Measurements from ENCODE around the gene C19orf12.

The C19orf12 gene

GRCh38 chr19:29681422-29682235 is 33.4 kb downstream of the C19orf12 start:
- CTCF ChIA-PET: interaction anchor here (1.0 to 2.5 kb wide), 5 partner anchors 9 to 71 kb away, joined by 3 to 11 read pairs (median 5); partner anchors contain the start of gene PLEKHF1
- Mint-ChIP-seq H3K36me3 (peaks cover 23% of the 10 kb centered on the region), H3K27ac (peak overlapping the region; percentile 87), H3K9me3 (no peaks in the 10 kb centered on the region), H3K4me3 (no peak overlapping the region), H3K27me3 (peaks cover 3% of the 10 kb centered on the region), H3K4me1 (peaks cover 62% of the 10 kb centered on the region)
- DNase-seq: no peak

- H3K4me3 Mint-ChIP-seq: peak overlapping the region; percentile 35
- peaks cover 65% of the 10 kb centered on the region for H3K4me1 Mint-ChIP-seq
- no peaks in the 10 kb centered on the region for H3K9me3 Mint-ChIP-seq
- CTCF ChIA-PET: interaction anchor here (1.1 to 2.5 kb wide), 4 partner anchors 9 to 71 kb away, joined by 4 to 11 read pairs (median 8); no protein-coding TSS in a partner anchor
- peaks cover 29% of the 10 kb centered on the region for H3K36me3 Mint-ChIP-seq
- H3K27me3 Mint-ChIP-seq: peaks cover 3% of the 10 kb centered on the region
- peak overlapping the region; percentile 87 for H3K27ac Mint-ChIP-seq
- DNase-seq: no peak
Observed at GRCh38 chr19:29680937-29681336, 34.1 kb downstream of the C19orf12 start.

- peaks cover 3% of the 10 kb centered on the region for H3K27me3 Mint-ChIP-seq
- peaks cover 32% of the 10 kb centered on the region for H3K36me3 Mint-ChIP-seq
- H3K4me1 Mint-ChIP-seq: peaks cover 70% of the 10 kb centered on the region
- DNase-seq: peak; percentile 89
- peak overlapping the region; percentile 35 for H3K4me3 Mint-ChIP-seq
- peak overlapping the region; percentile 87 for H3K27ac Mint-ChIP-seq
- no peaks in the 10 kb centered on the region for H3K9me3 Mint-ChIP-seq
- CTCF ChIA-PET: interaction anchor here (1.2 to 5.2 kb wide), 5 partner anchors 9 to 70 kb away, joined by 3 to 33 read pairs (median 10); partner anchors contain the start of gene PLEKHF1
Observed at GRCh38 chr19:29680447-29680846, 34.6 kb downstream of the C19orf12 start.

GRCh38 chr19:29679598-29680210 is 35.4 kb downstream of the C19orf12 start:
- H3K9me3 Mint-ChIP-seq: no peaks in the 10 kb centered on the region
- CTCF ChIA-PET: interaction anchor here (1.2 to 5.2 kb wide), 3 partner anchors 11 to 36 kb away, joined by 3 to 33 read pairs (median 4); partner anchors contain the start of gene PLEKHF1
- no peaks in the 10 kb centered on the region for H3K27me3 Mint-ChIP-seq
- H3K27ac Mint-ChIP-seq: peak overlapping the region; percentile 86
- DNase-seq: peak; percentile 16
- H3K4me1 Mint-ChIP-seq: peaks cover 77% of the 10 kb centered on the region
- H3K4me3 Mint-ChIP-seq: peak overlapping the region; percentile 45
- H3K36me3 Mint-ChIP-seq: peaks cover 35% of the 10 kb centered on the region

GRCh38 chr19:29678484-29679106 is 36.5 kb downstream of the C19orf12 start:
- CTCF ChIA-PET: interaction anchor here (1.2 to 5.2 kb wide), 3 partner anchors 11 to 38 kb away, joined by 3 to 33 read pairs (median 4); partner anchors contain the start of gene PLEKHF1
- DNase-seq: no peak
- Mint-ChIP-seq H3K27me3 (no peaks in the 10 kb centered on the region), H3K4me1 (peaks cover 78% of the 10 kb centered on the region), H3K9me3 (no peaks in the 10 kb centered on the region), H3K27ac (peak overlapping the region; percentile 33), H3K36me3 (peaks cover 36% of the 10 kb centered on the region), H3K4me3 (no peak overlapping the region)

DNA sequence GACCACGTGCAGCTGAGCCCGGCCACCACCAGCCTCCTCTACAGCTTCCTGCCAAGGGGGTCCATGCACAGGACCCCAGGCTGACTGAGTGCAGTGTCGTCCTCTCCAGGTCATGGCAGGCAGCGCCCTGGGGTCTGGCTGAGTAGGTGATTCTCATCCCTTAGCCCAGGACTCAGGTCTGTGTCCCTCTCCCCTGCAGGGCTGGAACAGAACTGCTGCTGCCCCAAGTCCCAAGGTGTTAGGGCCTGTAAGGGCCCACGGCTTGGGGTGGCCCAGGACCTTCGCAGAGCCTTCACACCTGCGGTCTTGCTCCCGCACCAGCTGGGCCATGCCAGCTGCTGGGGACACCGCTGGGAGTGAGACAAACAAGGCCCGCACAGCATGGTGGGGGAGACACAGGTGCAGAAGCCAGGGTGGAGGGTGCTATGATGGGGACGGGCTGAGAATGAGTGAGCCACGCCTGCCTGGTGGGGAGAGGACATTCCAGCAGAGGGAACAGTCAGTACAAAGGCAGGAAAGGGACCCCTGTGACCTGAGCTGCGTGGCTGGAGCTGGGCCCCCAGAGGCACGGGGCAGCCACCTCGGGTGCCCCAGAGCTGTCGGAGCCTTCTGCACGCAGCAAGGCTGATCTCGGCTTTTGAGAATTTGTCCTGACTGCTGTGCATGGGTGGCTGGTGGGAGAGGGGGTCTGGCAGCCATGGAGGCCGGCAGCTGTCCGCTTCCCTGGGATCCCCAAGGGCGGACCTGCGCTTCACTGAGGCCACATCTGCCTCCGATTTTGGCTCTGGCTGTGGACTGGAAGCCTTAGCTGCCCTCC is 37.9 kb downstream of the C19orf12 start:
- Mint-ChIP-seq H3K9me3 (no peaks in the 10 kb centered on the region), H3K36me3 (peaks cover 49% of the 10 kb centered on the region), H3K27me3 (no peaks in the 10 kb centered on the region), H3K4me3 (no peak overlapping the region), H3K4me1 (peaks cover 81% of the 10 kb centered on the region), H3K27ac (no peak overlapping the region)
- peak; percentile 18 for DNase-seq
- CTCF ChIA-PET: interaction anchor here (1.0 to 5.2 kb wide), 4 partner anchors 10 to 67 kb away, joined by 3 to 33 read pairs (median 5); partner anchors contain the start of gene PLEKHF1

GRCh38 chr19:29676586-29676985 is 38.5 kb downstream of the C19orf12 start:
- peak overlapping the region; percentile 75 for H3K27ac Mint-ChIP-seq
- H3K4me3 Mint-ChIP-seq: no peak overlapping the region
- H3K4me1 Mint-ChIP-seq: peaks cover 81% of the 10 kb centered on the region
- no peak for DNase-seq
- no peaks in the 10 kb centered on the region for H3K27me3 Mint-ChIP-seq
- peaks cover 53% of the 10 kb centered on the region for H3K36me3 Mint-ChIP-seq
- CTCF ChIA-PET: interaction anchor here (1.1 to 5.2 kb wide), 3 partner anchors 9 to 66 kb away, joined by 4 to 33 read pairs (median 6); partner anchors contain the start of gene PLEKHF1
- H3K9me3 Mint-ChIP-seq: no peaks in the 10 kb centered on the region

DNA sequence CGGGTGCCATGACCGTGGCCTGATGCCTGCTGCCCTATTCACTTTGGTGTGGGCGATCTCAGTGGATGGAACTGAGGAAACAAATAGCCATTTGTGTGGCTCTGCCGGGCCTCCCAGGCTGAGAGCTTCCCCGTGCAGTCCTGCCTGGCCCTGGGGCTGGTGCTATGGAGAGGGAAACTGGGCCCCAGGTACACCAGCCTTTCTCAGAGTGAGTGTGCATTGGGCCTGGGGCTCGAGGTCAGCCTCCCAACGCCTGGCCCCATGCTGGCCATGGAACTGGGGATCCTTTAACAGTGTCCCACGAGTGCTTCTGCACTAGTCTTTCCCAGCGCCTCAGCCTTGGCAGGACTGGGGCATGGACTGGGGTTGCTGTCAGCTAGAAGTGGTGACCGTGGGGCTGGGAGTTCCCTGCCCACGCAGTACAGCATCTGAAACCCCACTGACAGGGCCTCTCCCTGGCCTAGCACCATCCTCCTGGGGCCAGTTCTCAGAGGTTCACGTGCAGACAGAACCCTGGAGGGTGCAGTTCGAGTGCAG is 39.3 kb downstream of the C19orf12 start:
- Mint-ChIP-seq H3K9me3 (no peaks in the 10 kb centered on the region), H3K4me3 (no peak overlapping the region), H3K27me3 (no peaks in the 10 kb centered on the region), H3K4me1 (peaks cover 81% of the 10 kb centered on the region), H3K27ac (no peak overlapping the region), H3K36me3 (peaks cover 57% of the 10 kb centered on the region)
- no peak for DNase-seq
- CTCF ChIA-PET: interaction anchor here (1.1 to 5.2 kb wide), 2 partner anchors 8 to 41 kb away, joined by 3 to 33 read pairs; partner anchors contain the start of gene PLEKHF1

- H3K36me3 Mint-ChIP-seq: peaks cover 62% of the 10 kb centered on the region
- H3K27ac Mint-ChIP-seq: no peak overlapping the region
- peaks cover 81% of the 10 kb centered on the region for H3K4me1 Mint-ChIP-seq
- no peak for DNase-seq
- no peaks in the 10 kb centered on the region for H3K9me3 Mint-ChIP-seq
- CTCF ChIA-PET: interaction anchor here (1.1 to 5.2 kb wide), 2 partner anchors 8 to 41 kb away, joined by 3 to 33 read pairs; partner anchors contain the start of gene PLEKHF1
- H3K4me3 Mint-ChIP-seq: no peak overlapping the region
- H3K27me3 Mint-ChIP-seq: no peaks in the 10 kb centered on the region
Observed at GRCh38 chr19:29675120-29675649, 39.9 kb downstream of the C19orf12 start.

- Mint-ChIP-seq H3K27me3 (no peaks in the 10 kb centered on the region), H3K27ac (no peak overlapping the region), H3K4me3 (no peak overlapping the region), H3K36me3 (peaks cover 63% of the 10 kb centered on the region), H3K4me1 (peaks cover 81% of the 10 kb centered on the region), H3K9me3 (no peaks in the 10 kb centered on the region)
- no peak for DNase-seq
- CTCF ChIA-PET: interaction anchor here (1.1 to 3.9 kb wide), 2 partner anchors 42 to 63 kb away, joined by 3 to 41 read pairs; no protein-coding TSS in a partner anchor
Observed at GRCh38 chr19:29674374-29675119, 40.5 kb downstream of the C19orf12 start.

DNA sequence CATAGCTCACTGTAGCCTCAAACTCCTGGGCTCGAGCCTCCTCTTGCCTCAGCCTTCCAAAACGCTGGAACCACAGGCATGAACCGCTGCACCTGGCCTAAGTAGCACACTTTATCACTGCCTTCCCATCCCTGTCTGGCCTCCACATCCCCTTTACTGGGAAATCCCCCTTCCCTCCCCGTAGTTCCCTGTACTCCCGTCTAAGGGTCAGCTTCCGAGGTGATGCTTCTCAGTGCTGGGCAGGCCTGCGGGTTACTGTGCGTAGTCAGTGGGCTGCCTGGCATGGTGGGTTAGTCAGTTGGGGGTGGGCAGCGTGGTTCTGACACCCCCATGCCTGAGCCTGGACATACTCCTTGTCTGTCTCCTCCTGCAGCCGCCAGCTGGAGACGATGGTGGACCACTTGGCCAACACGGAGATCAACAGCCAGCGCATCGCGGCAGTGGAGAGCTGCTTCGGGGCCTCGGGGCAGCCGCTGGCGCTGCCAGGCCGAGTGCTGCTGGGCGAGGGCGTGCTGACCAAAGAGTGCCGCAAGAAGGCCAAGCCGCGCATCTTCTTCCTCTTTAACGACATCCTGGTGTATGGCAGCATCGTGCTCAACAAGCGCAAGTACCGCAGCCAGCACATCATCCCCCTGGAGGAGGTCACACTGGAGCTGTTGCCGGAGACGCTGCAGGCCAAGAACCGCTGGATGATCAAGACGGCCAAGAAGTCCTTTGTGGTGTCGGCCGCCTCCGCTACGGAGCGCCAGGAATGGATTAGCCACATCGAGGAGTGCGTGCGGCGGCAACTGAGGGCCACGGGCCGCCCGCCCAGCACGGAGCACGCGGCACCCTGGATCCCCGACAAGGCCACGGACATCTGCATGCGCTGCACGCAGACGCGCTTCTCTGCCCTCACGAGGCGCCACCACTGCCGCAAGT is 41.4 kb downstream of the C19orf12 start:
- CTCF ChIA-PET: interaction anchor here (0.9 to 3.9 kb wide), 5 partner anchors 9 to 68 kb away, joined by 3 to 41 read pairs (median 6); partner anchors contain the start of genes PLEKHF1 and POP4
- Mint-ChIP-seq H3K27me3 (no peaks in the 10 kb centered on the region), H3K9me3 (no peaks in the 10 kb centered on the region), H3K4me3 (peak overlapping the region; percentile 69), H3K27ac (peak overlapping the region; percentile 95), H3K36me3 (peaks cover 61% of the 10 kb centered on the region), H3K4me1 (peaks cover 88% of the 10 kb centered on the region)
- DNase-seq: peak; percentile 22

Data from activated naive CD4-positive, alpha-beta T cell treated with anti-CD3 and anti-CD28 coated beads, Interleukin-2, amount 10 ng/mL, durations not matched to agents 7 days and 5 days (primary cell).